ENCODE results near the gene SLC22A7. TPM values are rescaled to one million over a fixed set of nuclear protein-coding genes. Genes with fewer than 3 reads are reported as not detected.

The SLC22A7 gene
- total RNA-seq, 2 donors from 2014 or later: not detected

DNA sequence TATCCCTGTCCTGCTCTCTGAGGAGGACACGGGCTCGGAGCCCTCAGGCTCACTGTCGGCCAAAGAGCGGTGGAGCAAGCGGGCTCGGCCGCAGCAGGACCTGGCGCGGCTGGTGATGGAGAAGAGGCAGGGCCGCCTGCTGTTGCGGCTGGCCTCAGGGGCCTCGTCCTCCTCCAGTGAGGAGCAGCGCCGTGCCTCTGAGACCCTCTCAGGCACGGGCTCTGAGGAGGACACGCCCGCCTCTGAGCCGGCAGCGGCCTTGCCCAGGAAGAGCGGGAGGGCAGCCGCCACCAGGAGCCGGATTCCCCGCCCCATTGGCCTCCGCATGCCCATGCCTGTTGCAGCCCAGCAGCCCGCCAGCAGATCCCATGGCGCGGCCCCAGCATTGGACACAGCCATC lies 14.2 kb upstream of the SLC22A7 start:
- 95 to 97% methylated on average over 21 to 27 of the region's 27 CpGs for WGBS, 2 experiments (ENCODE audit: insufficient coverage in 1 of 2, insufficient read length in 1 of 2)
- Mint-ChIP-seq H3K4me3 (no peak overlapping the region), H3K27me3 (ENCODE audit: insufficient read depth) (peaks cover 20% of the 10 kb centered on the region), H3K9me3 (no peaks in the 10 kb centered on the region), H3K27ac (no peak overlapping the region), H3K36me3 (ENCODE audit: low read depth) (no peaks in the 10 kb centered on the region), H3K4me1 (peaks cover 24% of the 10 kb centered on the region)
- no peaks in the 10 kb centered on the region for H3K4me1 ChIP-seq (ENCODE audit: control insufficient read depth, insufficient read depth, low read length)
- H3K27ac ChIP-seq (ENCODE audit: low read depth, low read length): no peak overlapping the region
- no peaks in the 10 kb centered on the region for H3K36me3 ChIP-seq (ENCODE audit: control insufficient read depth, insufficient read depth, low read length)
- TF ChIP-seq CTCF (conservative IDR thresholded peaks at IDR 0.05): no peak
- H3K9me3 ChIP-seq (ENCODE audit: control insufficient read depth, low read length): no peaks in the 10 kb centered on the region
- H3K27me3 ChIP-seq (ENCODE audit: control insufficient read depth, insufficient read depth, low read length, poor library complexity, severe bottlenecking): no peaks in the 10 kb centered on the region
- no peak for DNase-seq
- H3K4me3 ChIP-seq (ENCODE audit: low read length): no peak overlapping the region
- H3K9ac ChIP-seq (ENCODE audit: extremely low read depth, low read length, poor library complexity, severe bottlenecking): no peak overlapping the region

GRCh38 chr6:43284991-43285781 lies 12.9 kb upstream of the SLC22A7 start:
- peaks cover 21% of the 10 kb centered on the region for H3K27me3 Mint-ChIP-seq (ENCODE audit: insufficient read depth)
- H3K9me3 Mint-ChIP-seq: no peaks in the 10 kb centered on the region
- Histone ChIP-seq H3K27ac (ENCODE audit: low read depth, low read length) (no peak overlapping the region), H3K27me3 (ENCODE audit: control insufficient read depth, insufficient read depth, low read length, poor library complexity, severe bottlenecking) (no peaks in the 10 kb centered on the region), H3K9me3 (ENCODE audit: control insufficient read depth, low read length) (no peaks in the 10 kb centered on the region), H3K36me3 (ENCODE audit: control insufficient read depth, insufficient read depth, low read length) (no peaks in the 10 kb centered on the region), H3K9ac (ENCODE audit: extremely low read depth, low read length, poor library complexity, severe bottlenecking) (no peak overlapping the region), H3K4me1 (ENCODE audit: control insufficient read depth, insufficient read depth, low read length) (no peaks in the 10 kb centered on the region), H3K4me3 (ENCODE audit: low read length) (no peak overlapping the region)
- no peaks in the 10 kb centered on the region for H3K36me3 Mint-ChIP-seq (ENCODE audit: low read depth)
- TF ChIP-seq CTCF (conservative IDR thresholded peaks at IDR 0.05): no peak
- DNase-seq: peak; percentile 71
- H3K4me3 Mint-ChIP-seq: peak overlapping the region; percentile 46
- H3K4me1 Mint-ChIP-seq: peaks cover 22% of the 10 kb centered on the region
- 86 to 94% methylated on average over 20 to 83 of the region's 83 CpGs for WGBS, 2 experiments (ENCODE audit: insufficient coverage in 1 of 2, insufficient read length in 1 of 2)
- no peak overlapping the region for H3K27ac Mint-ChIP-seq

DNA sequence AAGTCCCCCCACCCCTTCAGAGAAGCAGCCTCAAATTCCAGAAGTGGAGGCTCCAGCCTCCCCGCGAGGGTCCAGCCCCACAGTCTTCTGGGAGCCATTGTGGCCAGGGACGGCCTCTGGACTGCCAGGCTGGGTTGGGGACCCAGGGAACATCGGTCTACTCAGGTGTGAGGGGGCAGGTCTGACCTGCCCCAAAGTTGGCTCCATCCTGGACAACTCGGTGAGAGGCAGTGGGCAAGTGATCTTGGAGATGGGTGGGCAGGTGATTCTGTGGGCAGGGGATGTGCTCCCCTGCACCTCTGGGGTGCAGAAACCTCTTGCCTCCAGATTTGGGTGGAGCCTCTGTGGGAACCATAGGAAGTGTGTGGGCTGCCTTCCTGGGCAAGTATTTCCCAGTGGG lies 12.2 kb upstream of the SLC22A7 start:
- Histone ChIP-seq H3K9me3 (ENCODE audit: control insufficient read depth, low read length) (no peaks in the 10 kb centered on the region), H3K4me1 (ENCODE audit: control insufficient read depth, insufficient read depth, low read length) (no peaks in the 10 kb centered on the region), H3K36me3 (ENCODE audit: control insufficient read depth, insufficient read depth, low read length) (no peaks in the 10 kb centered on the region), H3K27me3 (ENCODE audit: control insufficient read depth, insufficient read depth, low read length, poor library complexity, severe bottlenecking) (no peaks in the 10 kb centered on the region), H3K27ac (ENCODE audit: low read depth, low read length) (no peak overlapping the region), H3K9ac (ENCODE audit: extremely low read depth, low read length, poor library complexity, severe bottlenecking) (no peak overlapping the region), H3K4me3 (ENCODE audit: low read length) (no peak overlapping the region)
- no peaks in the 10 kb centered on the region for H3K36me3 Mint-ChIP-seq (ENCODE audit: low read depth)
- 95 to 100% methylated on average over 2 to 5 of the region's 5 CpGs for WGBS, 2 experiments (ENCODE audit: insufficient coverage in 1 of 2, insufficient read length in 1 of 2)
- H3K27me3 Mint-ChIP-seq (ENCODE audit: insufficient read depth): peaks cover 20% of the 10 kb centered on the region
- H3K4me3 Mint-ChIP-seq: peak overlapping the region; percentile 46
- H3K4me1 Mint-ChIP-seq: peaks cover 17% of the 10 kb centered on the region
- TF ChIP-seq CTCF (conservative IDR thresholded peaks at IDR 0.05): no peak
- DNase-seq: no peak
- no peak overlapping the region for H3K27ac Mint-ChIP-seq
- no peaks in the 10 kb centered on the region for H3K9me3 Mint-ChIP-seq

Data from endodermal cell (in vitro differentiated cells).